ENCODE data around the gene RABL2A.
"Not testable (repeated sequence)": the region's sequence is repeated elsewhere in the genome, so short reads cannot be mapped to it uniquely, and the experiment has no call there.

RABL2A gene

DNA sequence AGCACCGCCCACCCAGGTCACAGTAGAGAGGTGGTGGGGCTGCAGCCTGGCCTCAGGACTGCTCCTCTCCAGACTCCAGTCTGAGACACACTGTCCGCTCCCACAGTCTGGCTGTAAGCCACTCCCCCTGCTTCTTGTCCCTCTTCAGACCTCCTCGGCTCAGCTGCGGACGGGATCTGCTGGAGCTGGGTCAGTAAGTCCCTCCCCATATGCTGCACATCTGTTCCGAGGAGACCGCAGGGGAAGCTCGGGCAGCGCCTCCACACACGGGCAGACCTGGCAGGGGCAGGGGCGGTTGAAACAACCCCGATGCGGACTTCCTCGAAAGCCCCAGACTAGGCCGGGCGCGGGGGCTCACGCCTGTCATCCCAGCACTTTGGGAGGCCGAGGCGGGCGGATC, 41.9 kb downstream of the RABL2A start:
- not testable (repeated sequence) for H3K4me2 ChIP-seq (ENCODE audit: low read depth, low read length, poor library complexity, severe bottlenecking); H4K20me1 ChIP-seq (ENCODE audit: low read depth, low read length); H3K79me2 ChIP-seq (ENCODE audit: insufficient read depth, low read length); H3K9me2 ChIP-seq (replicated peaks; ENCODE audit: insufficient read depth, low read length); H3K9me3 ChIP-seq (ENCODE audit: insufficient read depth, low read length); H3K4me3 ChIP-seq (ENCODE audit: insufficient read depth, low read length, poor library complexity, severe bottlenecking); H3F3A ChIP-seq (ENCODE audit: insufficient read depth); H3K27ac ChIP-seq (ENCODE audit: low read depth, low read length); H3K9ac ChIP-seq (ENCODE audit: low read length); H3K36me3 ChIP-seq (ENCODE audit: low read length); H3K27me3 ChIP-seq (ENCODE audit: low read length); H2AFZ ChIP-seq (ENCODE audit: low read depth, low read length, severe bottlenecking)

DNA sequence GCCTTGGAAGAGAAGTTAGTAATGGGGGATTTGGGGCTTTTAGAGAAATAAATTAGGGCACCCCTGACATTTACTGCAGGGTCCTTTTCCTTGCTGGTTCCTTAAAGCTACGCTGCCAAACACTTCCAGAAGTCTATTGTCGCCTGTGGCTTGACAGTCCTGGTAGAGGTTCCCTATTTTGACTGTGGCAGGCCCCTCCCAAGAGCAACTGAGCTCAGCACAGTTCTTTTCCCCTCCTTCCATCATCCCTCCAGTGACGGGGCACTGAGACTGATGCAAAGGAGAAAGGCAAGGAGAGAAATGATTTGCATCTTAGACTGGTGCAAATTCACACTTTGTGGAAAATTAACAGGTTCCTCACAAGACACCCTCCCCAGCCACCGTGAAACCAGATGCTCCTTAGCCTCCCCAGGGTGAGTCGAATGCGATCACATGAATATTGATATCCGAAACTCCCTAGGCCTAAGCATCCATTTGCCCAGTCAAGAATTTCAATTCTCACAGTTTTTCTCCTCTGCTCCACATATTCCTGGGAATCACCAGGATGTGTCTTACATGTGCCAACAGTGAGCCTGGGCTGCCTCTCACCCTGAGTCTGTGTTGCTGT, 45.4 kb downstream of the RABL2A start:
- Histone ChIP-seq H3K9ac (ENCODE audit: low read length) (no peak overlapping the region), H3F3A (ENCODE audit: insufficient read depth) (no peaks in the 10 kb centered on the region), H3K9me3 (ENCODE audit: insufficient read depth, low read length) (no peaks in the 10 kb centered on the region), H3K36me3 (ENCODE audit: low read length) (no peaks in the 10 kb centered on the region), H3K4me3 (ENCODE audit: insufficient read depth, low read length, poor library complexity, severe bottlenecking) (no peak overlapping the region), H3K4me2 (ENCODE audit: low read depth, low read length, poor library complexity, severe bottlenecking) (no peak overlapping the region), H3K9me2 (replicated peaks; ENCODE audit: insufficient read depth, low read length) (no peaks in the 10 kb centered on the region), H3K27ac (ENCODE audit: low read depth, low read length) (no peak overlapping the region), H2AFZ (ENCODE audit: low read depth, low read length, severe bottlenecking) (no peak overlapping the region), H4K20me1 (ENCODE audit: low read depth, low read length) (no peaks in the 10 kb centered on the region), H3K79me2 (ENCODE audit: insufficient read depth, low read length) (no peaks in the 10 kb centered on the region), H3K27me3 (ENCODE audit: low read length) (no peaks in the 10 kb centered on the region)
- TF ChIP-seq, protein P1, sequence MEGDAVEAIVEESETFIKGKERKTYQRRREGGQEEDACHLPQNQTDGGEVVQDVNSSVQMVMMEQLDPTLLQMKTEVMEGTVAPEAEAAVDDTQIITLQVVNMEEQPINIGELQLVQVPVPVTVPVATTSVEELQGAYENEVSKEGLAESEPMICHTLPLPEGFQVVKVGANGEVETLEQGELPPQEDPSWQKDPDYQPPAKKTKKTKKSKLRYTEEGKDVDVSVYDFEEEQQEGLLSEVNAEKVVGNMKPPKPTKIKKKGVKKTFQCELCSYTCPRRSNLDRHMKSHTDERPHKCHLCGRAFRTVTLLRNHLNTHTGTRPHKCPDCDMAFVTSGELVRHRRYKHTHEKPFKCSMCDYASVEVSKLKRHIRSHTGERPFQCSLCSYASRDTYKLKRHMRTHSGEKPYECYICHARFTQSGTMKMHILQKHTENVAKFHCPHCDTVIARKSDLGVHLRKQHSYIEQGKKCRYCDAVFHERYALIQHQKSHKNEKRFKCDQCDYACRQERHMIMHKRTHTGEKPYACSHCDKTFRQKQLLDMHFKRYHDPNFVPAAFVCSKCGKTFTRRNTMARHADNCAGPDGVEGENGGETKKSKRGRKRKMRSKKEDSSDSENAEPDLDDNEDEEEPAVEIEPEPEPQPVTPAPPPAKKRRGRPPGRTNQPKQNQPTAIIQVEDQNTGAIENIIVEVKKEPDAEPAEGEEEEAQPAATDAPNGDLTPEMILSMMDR (IDR thresholded peaks at IDR 0.05; ENCODE audit: insufficient read depth, low read length, poor library complexity, severe bottlenecking) = no peak
- TF ChIP-seq EZH2phosphoT487 (conservative IDR thresholded peaks at IDR 0.05; ENCODE audit: low read length) = no peak

DNA sequence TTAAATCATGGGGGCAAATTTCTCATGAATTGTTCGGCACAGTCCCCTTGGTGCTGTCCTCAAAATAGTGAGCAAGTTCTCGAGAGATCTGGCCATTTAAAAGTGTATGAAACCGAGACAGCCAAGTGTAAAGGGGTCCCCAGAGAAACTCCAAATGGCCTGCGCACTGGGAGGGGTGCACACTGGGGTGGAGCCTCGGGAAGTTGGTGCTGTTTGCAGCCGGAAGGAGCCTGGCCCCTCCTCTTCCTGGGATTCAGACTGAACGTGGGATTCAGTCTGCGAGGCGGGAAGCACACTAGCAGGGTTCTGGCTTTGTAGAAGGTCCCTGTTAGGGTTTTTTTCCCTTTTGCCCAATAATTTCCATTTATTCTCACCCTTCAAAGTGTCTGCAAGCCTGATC, 48.8 kb downstream of the RABL2A start:
- Histone ChIP-seq H2AFZ (ENCODE audit: low read depth, low read length, severe bottlenecking) (no peak overlapping the region), H3K4me2 (ENCODE audit: low read depth, low read length, poor library complexity, severe bottlenecking) (no peak overlapping the region), H3F3A (ENCODE audit: insufficient read depth) (no peaks in the 10 kb centered on the region), H3K9me3 (ENCODE audit: insufficient read depth, low read length) (no peaks in the 10 kb centered on the region), H3K79me2 (ENCODE audit: insufficient read depth, low read length) (no peaks in the 10 kb centered on the region), H3K4me3 (ENCODE audit: insufficient read depth, low read length, poor library complexity, severe bottlenecking) (no peak overlapping the region), H4K20me1 (ENCODE audit: low read depth, low read length) (no peaks in the 10 kb centered on the region), H3K9me2 (replicated peaks; ENCODE audit: insufficient read depth, low read length) (no peaks in the 10 kb centered on the region), H3K27me3 (ENCODE audit: low read length) (no peaks in the 10 kb centered on the region), H3K9ac (ENCODE audit: low read length) (no peak overlapping the region), H3K36me3 (ENCODE audit: low read length) (no peaks in the 10 kb centered on the region), H3K27ac (ENCODE audit: low read depth, low read length) (no peak overlapping the region)
- TF ChIP-seq, protein P1 (IDR thresholded peaks at IDR 0.05; ENCODE audit: insufficient read depth, low read length, poor library complexity, severe bottlenecking) = no peak
- no peak for TF ChIP-seq EZH2phosphoT487 (conservative IDR thresholded peaks at IDR 0.05; ENCODE audit: low read length)

DNA sequence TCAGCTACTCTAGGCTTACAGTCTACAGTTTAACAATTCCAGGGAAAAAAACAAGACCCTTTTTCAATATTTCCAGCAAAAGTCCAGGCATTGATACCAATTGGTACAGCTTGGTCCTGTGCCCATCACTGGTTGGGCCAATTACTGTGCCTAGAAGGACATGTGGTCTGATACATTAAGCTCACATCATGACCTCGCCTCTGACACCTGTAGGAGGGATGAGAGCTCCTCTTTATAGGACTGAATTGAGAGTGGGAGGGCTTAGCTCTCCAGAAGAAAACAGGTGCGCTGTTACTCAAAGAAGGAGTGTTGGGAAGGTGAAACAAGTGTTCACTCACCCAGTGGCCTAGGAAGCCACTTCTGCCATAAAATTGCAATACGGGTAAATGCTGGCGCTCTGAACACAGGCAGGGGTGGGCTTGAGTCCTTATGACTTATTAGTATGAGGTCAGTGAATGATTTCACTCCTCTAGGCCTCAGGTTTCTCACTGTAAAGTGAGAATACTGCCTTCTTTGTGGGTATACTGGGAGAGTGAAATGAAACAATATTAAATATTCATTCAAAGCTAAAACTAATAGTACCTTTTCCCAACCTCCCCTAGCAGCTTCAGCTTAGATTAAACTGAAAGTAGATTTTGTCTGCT, 49.7 kb downstream of the RABL2A start:
- Histone ChIP-seq H3K27me3 (ENCODE audit: low read length) (no peaks in the 10 kb centered on the region), H2AFZ (ENCODE audit: low read depth, low read length, severe bottlenecking) (no peak overlapping the region), H3K4me2 (ENCODE audit: low read depth, low read length, poor library complexity, severe bottlenecking) (no peak overlapping the region), H3K9me3 (ENCODE audit: insufficient read depth, low read length) (no peaks in the 10 kb centered on the region), H3K36me3 (ENCODE audit: low read length) (no peaks in the 10 kb centered on the region), H3K27ac (ENCODE audit: low read depth, low read length) (no peak overlapping the region), H4K20me1 (ENCODE audit: low read depth, low read length) (no peaks in the 10 kb centered on the region), H3K9ac (ENCODE audit: low read length) (no peak overlapping the region), H3K4me3 (ENCODE audit: insufficient read depth, low read length, poor library complexity, severe bottlenecking) (no peak overlapping the region), H3K79me2 (ENCODE audit: insufficient read depth, low read length) (no peaks in the 10 kb centered on the region), H3F3A (ENCODE audit: insufficient read depth) (no peaks in the 10 kb centered on the region), H3K9me2 (replicated peaks; ENCODE audit: insufficient read depth, low read length) (no peaks in the 10 kb centered on the region)
- TF ChIP-seq EZH2phosphoT487 (conservative IDR thresholded peaks at IDR 0.05; ENCODE audit: low read length) = no peak
- TF ChIP-seq, protein P1 (IDR thresholded peaks at IDR 0.05; ENCODE audit: insufficient read depth, low read length, poor library complexity, severe bottlenecking) = no peak
